HCEC 1CT (cell line): ENCODE measurements around the gene CIAO2B.
"Not testable (repeated sequence)": the region's sequence is repeated elsewhere in the genome, so short reads cannot be mapped to it uniquely, and the experiment has no call there.

Source experiments
- DNase-seq: peaks from one replicate; pipeline ENCODE4 v3.0.0-alpha.2; 2017

The CIAO2B gene

DNA sequence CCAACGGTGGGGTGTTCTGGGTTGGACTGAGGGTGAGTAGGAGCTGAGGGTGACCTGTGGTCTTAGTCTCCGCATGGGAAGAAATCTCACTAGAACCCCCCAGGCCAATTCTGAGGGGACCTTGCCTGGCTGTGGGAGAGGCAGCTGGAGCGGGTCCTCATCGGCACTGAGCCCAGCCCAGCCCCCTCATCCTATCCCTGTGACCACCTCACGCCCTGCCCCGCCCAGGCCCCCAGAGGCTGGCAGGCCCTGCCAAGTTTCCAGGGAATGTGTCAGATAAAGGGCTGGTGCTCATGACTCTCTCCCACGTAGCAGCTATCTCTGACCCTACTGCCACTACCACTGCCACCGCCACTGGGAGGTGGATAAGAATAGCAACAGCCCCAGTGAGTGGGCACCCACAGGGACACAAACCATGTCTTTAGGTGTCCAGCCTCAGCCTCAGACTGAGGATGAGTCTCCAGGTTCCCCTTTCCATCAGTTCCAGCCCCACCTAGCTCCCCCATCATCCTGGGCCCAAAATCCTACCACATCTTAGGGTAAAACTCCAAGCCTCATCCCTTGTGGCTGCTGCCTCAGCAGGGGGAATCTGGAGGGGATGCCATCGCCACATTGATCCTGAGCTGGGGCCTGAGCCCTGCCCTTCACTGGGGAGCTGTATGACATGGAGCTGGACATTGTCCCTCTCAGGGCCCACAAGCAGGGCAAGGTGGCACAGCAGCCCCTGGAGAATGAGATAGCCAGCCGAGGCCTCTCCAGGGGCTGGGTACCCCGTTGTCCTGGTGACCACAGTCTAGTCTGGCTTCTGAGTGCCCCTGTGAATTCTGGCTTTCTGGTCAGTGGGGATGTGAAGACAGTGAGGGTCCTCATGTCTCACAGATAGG, 30.4 kb downstream of the CIAO2B start:
- no peak for DNase-seq

DNA sequence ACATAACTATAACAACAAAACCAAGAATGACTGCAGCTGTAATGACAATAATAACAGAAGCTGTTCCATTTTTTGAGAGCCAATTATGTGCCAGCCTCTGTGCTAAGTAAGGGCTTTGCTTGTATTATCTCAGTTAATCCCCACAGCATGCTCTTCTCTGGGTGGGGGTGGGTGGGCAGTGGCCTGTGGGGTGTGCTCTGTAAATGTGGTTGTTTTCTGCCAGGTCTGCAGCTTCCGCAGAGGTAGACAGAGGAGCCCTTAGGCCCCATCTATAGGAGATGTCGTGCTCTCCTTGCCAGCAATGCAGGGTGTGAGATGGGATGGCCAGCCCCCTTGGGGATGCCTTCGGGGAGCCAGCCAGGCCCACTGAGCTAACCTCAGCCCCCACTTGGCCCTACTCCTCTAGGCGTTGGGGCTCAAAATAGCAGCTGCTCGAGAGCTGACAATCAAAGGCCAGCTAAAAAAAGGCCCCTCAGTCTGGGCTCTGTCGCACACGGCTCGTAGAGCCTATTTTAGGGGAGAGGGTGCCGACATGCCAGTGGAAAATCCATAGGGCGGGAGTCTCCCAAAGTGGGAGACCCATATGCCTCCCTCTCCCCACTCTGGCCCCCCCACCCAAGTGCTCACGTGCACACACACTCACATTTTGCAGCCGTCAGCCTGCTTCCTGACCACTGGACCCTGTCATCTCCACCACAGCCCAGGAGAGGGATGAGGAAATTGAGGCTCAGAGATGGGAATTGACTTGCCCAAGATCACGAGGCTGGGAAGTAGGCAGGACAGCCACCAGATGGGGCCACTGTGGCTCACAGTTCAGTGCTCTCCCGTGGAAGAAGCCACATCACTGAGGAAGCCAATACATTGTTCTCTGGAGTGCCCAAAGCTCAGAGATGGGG, 31.3 kb downstream of the CIAO2B start:
- no peak for DNase-seq

DNA sequence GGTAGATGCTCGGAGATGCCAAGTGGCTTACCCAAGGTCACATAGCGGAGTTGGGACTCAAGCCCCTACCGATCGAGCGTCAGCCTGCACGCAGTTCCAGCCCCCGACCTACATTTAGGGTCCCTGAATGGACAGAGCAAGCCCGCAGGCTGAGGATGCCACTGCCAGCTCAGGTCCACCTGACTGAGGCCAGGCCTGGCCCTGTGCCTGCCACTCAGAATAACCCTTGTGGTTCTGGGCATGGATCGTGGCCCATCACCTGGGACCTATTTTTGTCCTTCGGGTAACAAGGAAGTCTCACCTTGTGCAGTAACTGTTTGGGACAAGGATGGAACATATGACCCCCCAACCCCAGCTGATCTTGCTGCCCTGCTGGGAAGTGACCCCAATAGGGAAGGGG, 32.6 kb downstream of the CIAO2B start:
- DNase-seq: no peak

DNA sequence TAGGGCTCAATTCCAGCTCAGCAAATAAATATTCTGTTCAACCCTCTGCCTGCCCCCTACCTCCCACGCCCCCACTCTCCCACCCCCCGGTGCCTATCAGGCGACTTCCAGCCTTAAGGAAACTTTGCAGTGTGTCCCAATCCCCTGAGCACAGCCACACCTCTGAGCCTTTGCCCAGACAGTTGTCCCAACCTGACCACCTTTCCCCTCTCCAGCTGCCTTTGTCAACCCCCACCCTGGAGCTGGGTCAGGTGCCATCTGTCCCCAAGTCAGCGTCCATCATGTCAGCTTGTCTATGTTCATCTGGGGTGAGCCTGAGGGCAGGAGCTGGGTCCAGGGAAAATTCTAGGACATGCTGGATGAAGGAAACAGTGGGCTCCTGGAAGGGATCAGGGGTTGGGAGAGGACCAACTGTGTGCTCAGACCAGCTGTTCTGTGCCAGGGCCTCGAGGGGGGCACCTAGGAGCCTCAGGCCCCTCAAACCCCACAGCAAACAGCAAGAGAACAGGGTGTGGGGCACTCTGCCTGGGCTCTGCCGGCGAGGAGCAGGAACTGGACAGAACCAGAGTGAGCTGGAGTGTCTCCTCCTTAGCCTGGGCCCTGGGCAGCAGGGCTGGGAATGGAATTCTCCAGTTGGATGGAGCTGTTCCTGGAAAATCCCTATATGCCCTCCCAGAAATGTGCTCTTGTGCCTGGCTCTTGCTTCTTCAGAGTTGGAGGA, 33.3 kb downstream of the CIAO2B start:
- DNase-seq: no peak

DNA sequence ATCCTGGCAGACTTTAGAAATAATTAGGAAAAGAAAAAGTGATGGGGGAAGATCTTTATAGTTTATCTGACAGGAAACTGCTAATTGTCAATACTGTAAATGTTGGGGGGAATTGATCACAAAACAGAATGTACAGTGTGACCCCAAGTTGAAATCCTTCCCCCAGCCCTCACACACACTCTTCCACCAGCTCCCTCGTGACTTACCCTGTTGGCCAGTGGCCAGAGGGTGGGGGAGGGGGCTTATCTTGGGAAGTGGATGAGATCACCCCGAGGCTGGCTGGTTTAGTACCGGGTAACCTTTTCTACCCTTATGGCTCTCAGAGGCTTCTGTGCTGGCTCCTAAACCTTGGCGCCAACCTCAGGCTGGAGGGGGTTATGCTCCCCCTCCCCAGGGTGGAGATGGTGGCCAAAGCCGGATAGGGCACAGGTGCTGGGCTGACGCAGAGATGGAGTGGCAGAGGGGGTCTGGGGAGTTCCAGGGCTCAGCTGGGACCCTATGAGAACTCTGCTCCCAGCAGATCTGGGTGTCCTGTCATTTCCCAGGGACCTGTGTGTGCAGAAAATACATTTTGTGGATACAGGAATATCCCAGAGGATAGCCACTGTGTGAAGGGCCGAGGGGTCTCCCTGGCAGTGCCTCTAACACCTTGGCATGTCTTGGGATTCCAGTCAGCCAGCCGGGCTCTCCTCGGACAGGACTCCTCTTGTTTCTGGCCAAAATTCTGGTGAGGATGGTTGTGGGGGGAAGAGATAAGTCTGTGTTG, 34.1 kb downstream of the CIAO2B start:
- peak; percentile 62 for DNase-seq

DNA sequence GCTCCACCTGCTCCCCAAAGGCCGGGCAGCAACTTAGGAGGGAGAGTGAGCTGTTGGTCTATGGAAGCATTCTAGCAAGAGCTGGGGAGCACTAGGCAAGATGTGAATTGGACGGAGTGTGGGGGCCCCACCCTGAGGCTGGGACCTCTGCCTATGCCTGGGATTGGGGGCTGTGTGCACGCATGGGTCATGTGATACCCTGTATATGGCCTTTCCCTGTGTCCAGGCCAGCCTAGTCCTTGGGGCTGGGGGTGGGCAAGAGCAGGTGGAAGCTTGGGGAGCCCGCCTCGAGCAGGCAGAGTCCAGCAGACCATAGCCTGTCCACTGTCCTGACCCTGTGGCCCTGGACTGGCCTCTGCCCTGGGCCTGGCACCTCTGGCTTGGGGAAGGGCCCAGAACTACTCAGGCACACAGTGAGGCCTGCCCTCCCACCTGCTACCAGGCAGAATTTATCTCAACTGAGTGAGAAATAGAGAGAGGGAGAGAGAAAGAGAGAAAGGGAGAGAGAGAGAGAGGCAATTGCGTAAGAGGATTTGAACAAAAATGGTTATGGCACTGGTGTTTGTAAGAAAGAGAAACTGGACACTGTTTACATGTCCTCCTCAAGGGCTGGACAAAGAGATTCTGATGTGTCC, 34.8 kb downstream of the CIAO2B start:
- peak; percentile 64 for DNase-seq

DNA sequence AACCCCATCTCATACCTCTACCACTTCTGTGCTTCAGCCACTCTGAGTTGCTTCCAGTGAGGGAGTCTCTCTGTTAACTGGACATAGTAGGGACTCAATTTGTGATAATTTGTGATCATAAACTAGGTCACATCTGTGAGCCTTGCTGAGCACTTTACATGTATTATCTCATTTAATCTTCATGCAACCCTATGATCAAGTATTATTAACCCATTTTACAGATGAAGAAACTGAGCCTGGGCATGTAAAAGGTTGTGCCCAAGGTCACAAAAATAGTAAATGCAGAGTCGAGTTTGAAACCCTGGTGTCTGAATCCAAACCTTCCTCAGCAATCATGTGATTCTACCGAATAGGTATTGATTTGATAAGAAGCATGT, 35.3 kb downstream of the CIAO2B start:
- DNase-seq: no peak

DNA sequence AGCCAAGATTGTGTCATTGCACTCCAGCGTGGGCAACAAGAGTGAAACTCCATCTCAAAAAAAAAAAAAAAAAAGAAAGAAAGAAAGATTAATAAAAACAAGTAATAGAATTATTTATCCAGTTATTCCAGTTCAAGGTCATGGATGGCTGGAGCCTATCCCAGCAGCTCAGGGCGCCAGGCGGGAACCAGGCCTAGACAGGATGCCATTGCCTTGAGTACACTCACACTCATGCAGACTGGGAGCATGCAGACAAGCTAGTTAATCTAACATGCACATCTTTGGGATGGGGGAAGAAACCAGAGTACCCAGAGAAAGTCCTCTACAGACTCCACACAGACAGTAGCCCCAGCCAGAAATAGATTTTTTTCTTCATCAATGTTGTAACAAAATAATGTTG, 36.0 kb downstream of the CIAO2B start:
- DNase-seq: peak; percentile 25

DNA sequence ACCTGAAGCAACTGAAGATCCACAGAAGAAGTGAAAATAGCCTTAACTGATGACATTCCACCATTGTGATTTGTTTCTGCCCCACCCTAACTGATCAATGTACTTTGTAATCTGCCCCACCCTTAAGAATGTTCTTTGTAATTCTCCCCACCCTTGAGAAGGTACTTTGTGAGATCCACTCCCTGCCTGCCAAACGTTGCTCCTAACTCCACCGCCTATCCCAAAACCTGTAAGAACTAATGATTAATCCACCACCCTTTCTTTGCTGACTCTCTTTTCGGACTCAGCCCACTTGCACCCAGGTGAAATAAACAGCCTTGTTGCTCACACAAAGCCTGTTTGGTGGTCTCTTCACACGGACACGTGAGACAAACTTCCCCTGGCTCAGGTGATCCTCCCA, 37.5 kb downstream of the CIAO2B start:
- not testable (repeated sequence) for DNase-seq

DNA sequence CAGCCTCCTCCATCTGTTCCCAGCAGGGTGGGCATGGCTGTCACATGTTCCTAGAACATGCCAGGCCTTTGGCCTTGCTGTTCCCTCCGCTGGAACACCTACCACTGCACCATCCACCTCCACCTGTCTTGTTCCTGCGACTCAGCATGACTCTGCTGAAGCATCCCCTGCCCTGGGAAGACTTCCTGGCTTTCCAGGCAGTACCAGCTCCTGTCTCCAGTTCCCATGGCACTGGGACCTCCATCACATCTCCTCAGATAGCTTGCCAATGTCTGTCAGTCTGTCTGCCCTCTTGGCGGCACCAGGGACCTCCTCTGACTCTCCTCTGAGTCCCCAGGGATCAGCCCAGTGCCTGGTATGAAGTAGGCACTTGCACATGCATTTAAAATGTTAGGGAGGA, 38.2 kb downstream of the CIAO2B start:
- DNase-seq: no peak

DNA sequence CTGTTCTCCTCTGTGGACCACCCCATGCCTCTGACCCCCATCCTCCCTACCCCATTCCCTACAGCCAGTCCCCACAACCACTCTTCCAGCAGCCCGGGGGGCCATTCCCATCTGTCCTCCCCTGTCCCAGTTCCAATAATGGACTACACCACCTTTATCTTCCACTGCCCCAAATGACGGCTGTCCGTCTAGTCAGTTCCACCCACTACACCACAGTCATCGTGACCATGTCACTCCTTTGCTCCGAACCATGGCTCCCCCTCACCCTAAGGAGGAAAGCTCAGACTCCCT, 38.6 kb downstream of the CIAO2B start:
- DNase-seq: no peak

DNA sequence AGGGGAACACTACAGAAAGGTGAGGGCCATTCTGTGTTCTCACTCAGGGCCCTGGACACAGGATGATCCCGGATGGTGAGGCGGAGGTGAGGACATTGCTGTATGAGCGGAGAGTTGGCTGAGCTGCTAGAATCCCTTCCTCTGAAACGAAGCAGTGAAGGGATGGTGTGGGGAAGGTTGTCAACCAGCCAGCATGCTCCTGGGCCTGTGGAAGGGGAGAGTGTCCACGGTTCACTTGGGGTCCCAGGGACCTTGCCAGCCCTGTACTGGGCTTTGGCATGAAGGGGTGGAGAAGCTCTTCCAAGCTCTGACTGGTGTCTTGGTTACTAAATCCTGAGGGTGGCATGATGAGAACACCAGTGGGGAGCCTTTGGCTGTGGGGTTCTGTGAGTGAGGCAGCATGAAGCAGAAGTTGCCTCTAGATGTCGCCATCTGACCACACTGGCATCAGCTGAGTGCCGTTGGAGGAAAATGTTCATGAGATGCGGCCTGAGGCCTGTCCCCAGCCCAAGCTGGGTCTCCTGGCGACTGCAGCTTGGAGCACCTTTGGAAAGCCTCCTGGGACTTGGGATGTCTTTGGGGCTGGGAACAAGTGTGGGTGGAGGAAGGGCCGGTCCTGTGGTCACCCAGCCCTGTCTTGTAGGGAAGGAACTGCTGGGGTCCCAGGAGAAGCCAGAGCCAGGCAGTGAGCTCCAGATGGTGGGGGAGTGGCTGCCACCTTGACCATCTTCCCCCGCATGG, 39.1 kb downstream of the CIAO2B start:
- DNase-seq: peak; percentile 62

DNA sequence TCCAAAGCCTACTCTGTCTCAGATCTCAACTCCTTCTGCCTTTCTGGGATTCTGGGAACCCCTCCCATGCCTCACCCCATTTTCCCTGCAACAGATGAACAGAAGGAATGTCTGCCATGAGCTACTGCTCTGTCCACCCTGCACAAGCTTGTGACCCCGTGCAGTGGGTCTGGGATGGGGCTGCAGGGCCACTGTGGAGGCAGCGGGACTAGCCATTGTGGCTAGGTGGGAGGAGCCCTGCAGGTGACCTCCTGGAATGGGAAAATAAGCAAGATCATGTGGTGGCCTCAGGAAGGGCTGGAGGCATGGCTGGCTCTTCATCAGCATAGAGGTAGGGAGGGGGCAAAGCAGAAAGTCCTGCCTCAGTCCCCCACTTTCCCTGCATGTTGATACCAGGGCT, 40.1 kb downstream of the CIAO2B start:
- DNase-seq: no peak

DNA sequence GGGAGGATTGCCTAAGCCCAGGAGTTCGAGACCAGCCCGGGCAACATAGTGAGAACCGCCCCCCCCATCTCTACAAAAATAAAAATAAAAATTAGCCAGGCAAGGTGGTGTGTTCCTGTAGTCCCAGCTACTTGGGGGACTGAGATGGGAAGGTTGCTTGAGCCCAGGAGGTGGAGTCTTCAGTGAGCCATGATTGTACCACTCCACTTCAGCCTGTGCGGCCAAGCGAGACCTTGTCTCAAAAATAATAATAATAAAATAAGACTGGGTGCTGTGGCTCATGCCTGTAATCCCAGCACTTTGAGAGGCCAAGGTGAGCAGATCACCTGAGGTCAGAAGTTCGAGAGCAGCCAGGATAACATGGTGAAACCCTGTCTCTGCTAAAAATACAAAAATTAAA, 42.4 kb downstream of the CIAO2B start:
- DNase-seq: no peak

DNA sequence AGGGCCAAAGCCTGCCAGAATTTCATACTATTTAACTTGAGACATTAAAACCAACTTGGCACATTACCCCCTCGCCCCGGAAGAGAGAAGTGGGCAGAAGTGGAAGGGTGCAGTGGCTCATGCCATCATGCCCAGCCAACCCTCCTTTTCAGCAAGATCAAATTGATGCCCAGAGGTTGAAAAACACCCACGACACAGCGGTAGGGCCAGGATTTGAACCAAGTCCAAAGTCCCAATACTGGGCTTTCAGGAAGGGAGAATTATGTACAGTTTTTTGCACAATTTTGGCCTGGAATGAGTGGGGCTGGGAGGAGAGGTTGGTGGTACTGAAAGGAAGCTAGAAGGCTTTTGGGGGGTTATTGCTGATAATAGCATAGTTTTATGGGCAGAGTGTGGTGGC, 42.8 kb downstream of the CIAO2B start:
- DNase-seq: no peak

DNA sequence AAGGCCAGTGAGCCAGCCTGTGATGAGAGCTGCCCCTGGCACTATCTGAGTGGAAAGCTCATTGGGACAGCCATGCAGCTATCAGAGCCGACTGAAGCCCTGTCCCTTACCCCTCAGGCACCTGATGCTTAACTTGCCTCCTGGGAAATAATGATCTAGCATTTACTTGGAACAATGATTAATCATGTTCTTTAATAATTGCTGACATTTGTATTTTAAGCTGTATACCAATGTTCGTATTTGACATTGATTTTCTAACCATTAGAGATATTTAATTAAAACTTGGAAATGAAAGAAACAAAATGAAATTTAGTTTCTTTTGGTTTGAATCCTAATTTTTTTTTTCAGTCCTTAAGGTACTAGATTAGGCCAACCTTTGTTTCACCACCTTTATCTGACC, 43.4 kb downstream of the CIAO2B start:
- no peak for DNase-seq

DNA sequence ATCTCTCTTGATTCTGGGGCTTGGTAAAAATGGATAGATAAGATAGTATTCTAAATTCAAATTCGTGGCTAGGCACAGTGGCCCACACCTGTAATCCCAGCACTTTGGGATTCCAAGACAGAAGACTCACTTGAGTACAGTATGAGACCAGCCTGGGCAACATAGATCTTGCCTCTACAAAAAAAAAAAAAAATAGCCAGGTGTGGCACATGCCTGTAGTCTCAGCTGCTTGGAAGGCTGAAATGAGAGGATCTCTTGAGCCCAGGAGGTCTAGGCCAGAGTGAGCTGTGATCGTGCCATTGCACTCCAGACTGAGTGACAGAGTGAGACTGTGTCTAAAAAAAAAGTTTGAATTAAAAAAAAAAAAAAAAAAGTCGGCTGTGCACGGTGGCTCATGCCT, 44.6 kb downstream of the CIAO2B start:
- no peak for DNase-seq

DNA sequence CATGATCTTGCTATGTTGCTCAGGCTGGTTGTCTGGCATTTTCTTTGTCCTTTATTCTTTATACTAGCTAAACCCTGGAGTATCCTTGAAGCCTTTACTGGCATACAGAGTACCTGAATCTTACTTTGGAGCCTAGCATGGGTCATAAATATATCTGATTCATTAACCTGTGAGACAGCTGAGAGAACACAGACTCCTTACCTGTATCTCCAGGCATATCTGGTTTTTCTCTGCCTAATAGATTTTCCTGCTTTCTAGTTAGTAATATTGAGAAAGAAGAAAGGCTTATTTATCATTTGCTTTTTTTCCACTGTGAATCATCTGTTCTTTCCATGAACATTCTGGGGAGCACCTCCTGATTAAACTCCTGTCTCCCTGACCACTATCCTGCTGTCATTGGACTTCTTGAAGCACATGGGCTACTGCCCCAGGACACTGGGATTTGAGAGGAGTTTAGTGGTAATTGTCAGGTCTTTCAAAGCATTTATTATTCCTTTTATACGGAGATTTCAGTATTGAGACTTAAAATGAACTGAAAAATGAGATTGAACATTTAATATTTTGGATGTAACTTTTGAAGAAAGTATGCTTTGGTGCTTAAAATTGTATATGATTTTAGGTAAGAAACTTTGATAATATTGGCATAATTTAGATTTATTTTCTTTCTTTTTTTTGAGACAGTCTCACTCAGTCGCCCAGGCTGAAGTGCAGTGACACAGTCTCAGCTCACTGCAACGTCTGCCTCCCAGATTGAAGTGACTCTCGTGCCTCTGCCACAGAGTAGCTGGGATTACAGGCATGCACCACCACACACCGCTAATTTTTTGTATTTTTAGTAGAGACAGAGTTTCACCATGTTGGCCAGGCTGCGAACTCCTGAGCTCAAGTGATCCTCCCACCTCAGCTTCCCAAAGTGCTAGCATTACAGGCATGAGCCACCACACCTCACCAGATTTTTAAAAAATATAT, 45.3 kb downstream of the CIAO2B start:
- no peak for DNase-seq

DNA sequence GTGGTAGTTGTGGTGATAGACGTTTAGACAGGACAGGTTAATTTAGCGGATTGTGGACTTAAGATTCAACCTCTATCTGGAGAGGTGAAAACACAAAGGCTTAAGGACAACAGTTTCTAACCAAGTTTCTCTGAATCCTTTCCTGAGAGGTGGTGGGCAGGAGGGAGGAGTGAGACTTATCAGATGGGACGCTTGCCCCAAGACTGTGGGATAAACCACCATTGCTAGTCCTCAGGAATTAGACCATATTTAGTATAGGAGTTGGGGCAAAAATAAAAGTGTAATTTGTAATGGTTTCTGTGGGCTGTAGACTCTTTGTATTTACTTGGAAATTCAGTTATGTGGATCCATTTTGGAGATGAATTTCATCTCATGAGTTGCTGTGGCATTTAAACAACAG, 47.3 kb downstream of the CIAO2B start:
- DNase-seq: no peak

DNA sequence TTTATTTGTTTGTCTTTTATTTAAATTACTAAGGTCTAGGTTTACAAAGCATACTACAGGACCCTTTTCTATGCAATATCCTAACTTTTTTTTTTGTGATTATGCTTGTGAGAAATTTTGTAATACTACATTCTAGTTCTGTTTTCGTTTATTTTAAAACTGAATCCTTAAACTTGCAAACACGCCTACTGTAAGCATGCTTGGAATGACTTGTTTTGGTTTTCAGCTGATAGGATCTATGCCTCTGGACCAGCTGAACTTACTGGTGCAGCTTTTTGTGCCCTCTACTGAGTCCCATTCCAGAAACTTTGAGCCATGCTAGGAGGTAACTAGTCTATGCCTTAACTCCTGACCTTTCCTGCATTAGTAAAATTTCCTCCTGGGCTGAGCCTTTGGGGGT, 47.9 kb downstream of the CIAO2B start:
- no peak for DNase-seq
